NAMALWA (cell line): ENCODE results near the gene NTN1.
"Not testable (repeated sequence)": the region's sequence is repeated elsewhere in the genome, so short reads cannot be mapped to it uniquely, and the experiment has no call there.

Source experiments
- DNase-seq: peaks from one replicate; pipeline ENCODE4 v3.0.0-alpha.2; 2015; ENCODE audit warnings: low spot score

The NTN1 gene

GRCh38 chr17:9253308-9253707, 232.0 kb downstream of the NTN1 start:
- no peak for DNase-seq

- DNase-seq = no peak
Observed at GRCh38 chr17:9254841-9255240, 233.5 kb downstream of the NTN1 start.

GRCh38 chr17:9255833-9256232, 234.5 kb downstream of the NTN1 start:
- DNase-seq = no peak

- DNase-seq = no peak
Observed at GRCh38 chr17:9256361-9256750, 235.0 kb downstream of the NTN1 start.

- DNase-seq = no peak
Observed at GRCh38 chr17:9256751-9257629, 235.7 kb downstream of the NTN1 start.

- DNase-seq = not testable (repeated sequence)
Observed at GRCh38 chr17:9257630-9257965, 236.3 kb downstream of the NTN1 start.

- no peak for DNase-seq
Observed at GRCh38 chr17:9258115-9259015, 237.1 kb downstream of the NTN1 start.

- DNase-seq = no peak
Observed at GRCh38 chr17:9259419-9259818, 238.1 kb downstream of the NTN1 start.

GRCh38 chr17:9261081-9262012, 240.0 kb downstream of the NTN1 start:
- DNase-seq = no peak

- DNase-seq = no peak
Observed at GRCh38 chr17:9266031-9266680, 244.8 kb downstream of the NTN1 start.

- no peak for DNase-seq
Observed at GRCh38 chr17:9266697-9267117, 245.4 kb downstream of the NTN1 start.

- DNase-seq = no peak
Observed at GRCh38 chr17:9268546-9268945, 247.2 kb downstream of the NTN1 start.

- DNase-seq = no peak
Observed at GRCh38 chr17:9269350-9270035, 248.2 kb downstream of the NTN1 start.

- DNase-seq = no peak
Observed at GRCh38 chr17:9270921-9271320, 249.6 kb downstream of the NTN1 start.

- no peak for DNase-seq
Observed at GRCh38 chr17:9271989-9272388, 250.7 kb downstream of the NTN1 start.

- no peak for DNase-seq
Observed at GRCh38 chr17:9272501-9273200, 251.3 kb downstream of the NTN1 start.

GRCh38 chr17:9273428-9274391, 252.4 kb downstream of the NTN1 start:
- no peak for DNase-seq

GRCh38 chr17:9274973-9275372, 253.7 kb downstream of the NTN1 start:
- DNase-seq = no peak

GRCh38 chr17:9279893-9280292, 258.6 kb downstream of the NTN1 start:
- DNase-seq = no peak
